ENCODE measurements around the gene HUNK. TPM values are rescaled to one million over a fixed set of nuclear protein-coding genes. Genes with fewer than 3 reads are reported as not detected.

The HUNK gene
- total RNA-seq, 2 donors from 2014 or later = 0.20 to 2.0 TPM

GRCh38 chr21:31918250-31918775 lies 45.5 kb downstream of the HUNK start:
- Histone ChIP-seq H3K27me3 (no peaks in the 10 kb centered on the region), H3K4me1 (no peaks in the 10 kb centered on the region), H3K27ac (no peak overlapping the region), H3K9me3 (no peaks in the 10 kb centered on the region), H3K4me3 (no peak overlapping the region), H3K36me3 (no peaks in the 10 kb centered on the region)
- TF ChIP-seq, protein P1, sequence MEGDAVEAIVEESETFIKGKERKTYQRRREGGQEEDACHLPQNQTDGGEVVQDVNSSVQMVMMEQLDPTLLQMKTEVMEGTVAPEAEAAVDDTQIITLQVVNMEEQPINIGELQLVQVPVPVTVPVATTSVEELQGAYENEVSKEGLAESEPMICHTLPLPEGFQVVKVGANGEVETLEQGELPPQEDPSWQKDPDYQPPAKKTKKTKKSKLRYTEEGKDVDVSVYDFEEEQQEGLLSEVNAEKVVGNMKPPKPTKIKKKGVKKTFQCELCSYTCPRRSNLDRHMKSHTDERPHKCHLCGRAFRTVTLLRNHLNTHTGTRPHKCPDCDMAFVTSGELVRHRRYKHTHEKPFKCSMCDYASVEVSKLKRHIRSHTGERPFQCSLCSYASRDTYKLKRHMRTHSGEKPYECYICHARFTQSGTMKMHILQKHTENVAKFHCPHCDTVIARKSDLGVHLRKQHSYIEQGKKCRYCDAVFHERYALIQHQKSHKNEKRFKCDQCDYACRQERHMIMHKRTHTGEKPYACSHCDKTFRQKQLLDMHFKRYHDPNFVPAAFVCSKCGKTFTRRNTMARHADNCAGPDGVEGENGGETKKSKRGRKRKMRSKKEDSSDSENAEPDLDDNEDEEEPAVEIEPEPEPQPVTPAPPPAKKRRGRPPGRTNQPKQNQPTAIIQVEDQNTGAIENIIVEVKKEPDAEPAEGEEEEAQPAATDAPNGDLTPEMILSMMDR (IDR thresholded peaks at IDR 0.05) = no peak
- DNase-seq (ENCODE audit: low spot score) = no peak

GRCh38 chr21:31920275-31920674 lies 47.5 kb downstream of the HUNK start:
- H3K4me3 ChIP-seq = no peak overlapping the region
- H3K4me1 ChIP-seq = no peaks in the 10 kb centered on the region
- H3K27me3 ChIP-seq = no peaks in the 10 kb centered on the region
- no peak overlapping the region for H3K27ac ChIP-seq
- DNase-seq (ENCODE audit: low spot score) = no peak
- H3K36me3 ChIP-seq = no peaks in the 10 kb centered on the region
- TF ChIP-seq, protein P1 (IDR thresholded peaks at IDR 0.05) = no peak
- H3K9me3 ChIP-seq = no peaks in the 10 kb centered on the region

DNA sequence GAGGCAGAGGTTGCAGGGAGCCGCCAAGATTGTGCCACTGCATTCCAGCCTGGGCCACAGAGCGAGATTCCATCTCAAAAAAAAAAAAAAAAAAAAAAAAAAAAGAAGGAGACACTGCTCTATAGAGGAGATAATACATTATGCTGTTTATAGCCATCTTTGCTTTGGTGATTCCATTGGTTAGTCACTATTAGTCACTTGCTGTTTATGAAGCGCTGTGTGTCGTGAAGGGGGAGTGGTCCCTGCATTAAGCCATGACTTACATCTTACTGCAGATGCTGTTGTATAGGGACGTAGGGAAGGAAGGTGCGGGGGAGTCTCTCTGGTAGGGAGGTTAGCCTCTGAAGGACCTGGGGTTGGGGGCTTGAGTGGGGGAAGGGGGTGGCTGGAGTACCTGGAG lies 48.3 kb downstream of the HUNK start:
- no peaks in the 10 kb centered on the region for H3K4me1 ChIP-seq
- DNase-seq (ENCODE audit: low spot score) = no peak
- H3K27ac ChIP-seq = no peak overlapping the region
- H3K27me3 ChIP-seq = no peaks in the 10 kb centered on the region
- TF ChIP-seq, protein P1 (IDR thresholded peaks at IDR 0.05) = no peak
- H3K9me3 ChIP-seq = no peaks in the 10 kb centered on the region
- H3K36me3 ChIP-seq = no peaks in the 10 kb centered on the region
- H3K4me3 ChIP-seq = no peak overlapping the region

- TF ChIP-seq, protein P1 (IDR thresholded peaks at IDR 0.05) = no peak
- Histone ChIP-seq H3K36me3 (no peaks in the 10 kb centered on the region), H3K27ac (no peak overlapping the region), H3K4me3 (no peak overlapping the region), H3K4me1 (no peaks in the 10 kb centered on the region), H3K9me3 (no peaks in the 10 kb centered on the region), H3K27me3 (no peaks in the 10 kb centered on the region)
- DNase-seq (ENCODE audit: low spot score) = no peak
Measured at GRCh38 chr21:31922881-31923280, 50.1 kb downstream of the HUNK start.

DNA sequence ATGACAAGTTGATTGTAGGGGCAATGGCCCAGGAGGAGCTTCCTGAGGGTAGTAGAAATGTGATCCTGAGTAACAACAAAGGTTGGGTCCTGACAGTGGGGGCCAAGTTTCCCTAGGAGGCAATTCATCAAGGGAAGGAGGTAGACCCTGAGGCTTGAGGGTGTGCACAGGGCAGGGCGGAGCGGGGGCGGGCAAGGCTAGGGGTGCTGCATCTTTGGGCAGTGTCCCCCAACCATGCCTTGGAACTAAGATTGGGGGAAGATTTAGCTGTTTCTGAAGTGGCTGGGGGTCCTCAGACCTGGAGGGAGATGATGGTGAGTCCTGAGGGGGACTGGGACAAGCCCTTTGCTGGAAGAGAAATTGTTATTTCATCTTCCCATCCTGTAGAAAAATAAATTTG lies 50.9 kb downstream of the HUNK start:
- H3K4me1 ChIP-seq = no peaks in the 10 kb centered on the region
- DNase-seq (ENCODE audit: low spot score) = no peak
- no peak overlapping the region for H3K27ac ChIP-seq
- no peak overlapping the region for H3K4me3 ChIP-seq
- TF ChIP-seq, protein P1 (IDR thresholded peaks at IDR 0.05) = no peak
- H3K27me3 ChIP-seq = no peaks in the 10 kb centered on the region
- no peaks in the 10 kb centered on the region for H3K36me3 ChIP-seq
- no peaks in the 10 kb centered on the region for H3K9me3 ChIP-seq

GRCh38 chr21:31924548-31924947 lies 51.7 kb downstream of the HUNK start:
- Histone ChIP-seq H3K4me1 (no peaks in the 10 kb centered on the region), H3K4me3 (no peak overlapping the region), H3K9me3 (no peaks in the 10 kb centered on the region), H3K36me3 (no peaks in the 10 kb centered on the region), H3K27ac (no peak overlapping the region), H3K27me3 (no peaks in the 10 kb centered on the region)
- TF ChIP-seq, protein P1 (IDR thresholded peaks at IDR 0.05) = no peak
- DNase-seq (ENCODE audit: low spot score) = no peak

All from right atrium auricular region (tissue), 2 donors.